K562 (cell line): ENCODE data around the gene LYPD5. TPM values are rescaled to one million over a fixed set of nuclear protein-coding genes. Genes with fewer than 3 reads are reported as not detected.

Source experiments
- ARID4B ChIP-seq: sonication (generic); formaldehyde crosslinking; IDR thresholded peaks from 2 replicates; pipeline ENCODE4 v1.8.0; 2022; ENCODE audit warnings: mild to moderate bottlenecking, missing genetic modification reagents
- CTCF ChIP-seq, 3 experiments: IDR thresholded peaks in 2 of 3; conservative IDR thresholded peaks in 1 of 3; 2 replicates each; pipeline ENCODE4 v1.5.1; 2011 to 2012; ENCODE audit warnings: low read length in 3 of 3, mild to moderate bottlenecking in 3 of 3, control low read depth in 2 of 3, improper control_type of control experiment in 1 of 3, inconsistent platforms in 1 of 3, low read depth in 1 of 3, mixed read lengths in 1 of 3, moderate library complexity in 1 of 3; ENCODE audit not compliant: insufficient read depth in 2 of 3
- E2F8 ChIP-seq: fragments of 450-650 bp; IDR thresholded peaks from 2 replicates; pipeline ENCODE4 v1.7.1; 2018; ENCODE audit warnings: mild to moderate bottlenecking, low read depth; ENCODE audit not compliant: partially characterized antibody
- RBM14 ChIP-seq: fragments of 200-400 bp; formaldehyde crosslinking; IDR thresholded peaks from 2 replicates; pipeline ENCODE4 v1.6.1; 2018; ENCODE audit warnings: low read depth, mild to moderate bottlenecking, low read length, moderate library complexity, borderline replicate concordance; ENCODE audit not compliant: insufficient read depth
- RREB1 ChIP-seq: fragments of 250-450 bp; sonication (Bioruptor Pico); IDR thresholded peaks from 2 replicates; pipeline ENCODE4 v1.4.0; 2020
- TAF7 ChIP-seq: fragments of 450-650 bp; IDR thresholded peaks from 2 replicates; pipeline ENCODE4 v1.6.1; 2016; ENCODE audit warnings: missing genetic modification characterization, missing compliant biosample characterization
- ZBTB33 ChIP-seq: sonication (generic); formaldehyde crosslinking; IDR thresholded peaks from 2 replicates; pipeline ENCODE4 v1.8.1; 2023; ENCODE audit warnings: mild to moderate bottlenecking, missing genetic modification reagents
- polyA plus RNA-seq, 8 experiments: library from polyadenylated mRNA; depleted of rRNA in 4 of 8; stranded (reverse) in 5 of 8; unstranded in 3 of 8; fragments of >200 nt; fragmentation: Nextera tagmentation in 2 of 8; fragmentation: Illumina TruSeq in 1 of 8; extraction: Ambion mirVana in 2 of 8; extraction: Trizol in 1 of 8; gene quantifications; 2 replicates each; pipeline versions ENCODE4 v1.2.1 to v1.2.3, GENCODE V29; 2011 to 2014; ENCODE audit warnings: inconsistent platforms in 1 of 8, missing spikeins in 1 of 8
- total RNA-seq, 7 experiments: library from RNA; depleted of rRNA in 6 of 7; stranded (reverse); fragments of >200 nt in 6 of 7; fragmentation: Illumina TruSeq in 2 of 7; extraction: Trizol in 2 of 7; gene quantifications; 2 replicates each; pipeline versions ENCODE4 v1.2.1 to v1.2.3, GENCODE V29; 2011 to 2021; ENCODE audit warnings: low replicate concordance in 1 of 7

LYPD5 gene
- total and polyA plus RNA-seq, 9 of the 15 experiments (the other 6 are each of a cell fraction or from before 2014, with no cell fraction given): 0.03 to 0.22 (median 0.10) TPM; not detected in 3

GRCh38 chr19:43754503-43755255, 47.6 kb downstream of the LYPD5 start, which contains the start of gene SMG9 (continued):
- TF ChIP-seq ZBTB33 (CRISPR knock-in tag) (peak; percentile 66), TAF7 (peak; percentile 79), E2F8 (no peak), RREB1 (CRISPR knock-in tag) (no peak), ARID4B (CRISPR knock-in tag) (no peak; the same call in 1 of the 2 replicates), CTCF (IDR thresholded peaks at IDR 0.05 in 2 of 3, conservative IDR thresholded peaks at IDR 0.05 in 1 of 3; ENCODE audit: insufficient read depth in 2 of 3, low read depth in 1 of 3, low read length in 3 of 3) (no peak), RBM14 (no peak)
